ENCODE data around the gene PDZRN3. TPM values are rescaled to one million over a fixed set of nuclear protein-coding genes. Genes with fewer than 3 reads are reported as not detected.

PDZRN3 gene
- total and polyA plus RNA-seq, 2 experiments from 2014 or later = 7.5 to 14.0 TPM

GRCh38 chr3:73543412-73543811 lies 81.3 kb downstream of the PDZRN3 start:
- H3K4me2 ChIP-seq = no peak overlapping the region
- no peak overlapping the region for H3K27ac ChIP-seq (ENCODE audit: low read depth)
- no peaks in the 10 kb centered on the region for H3K9me2 ChIP-seq (ENCODE audit: insufficient read depth)
- no peaks in the 10 kb centered on the region for H3K36me3 ChIP-seq (ENCODE audit: insufficient read depth)
- no peaks in the 10 kb centered on the region for H3K79me2 ChIP-seq (replicated peaks; ENCODE audit: insufficient read depth)
- H3K4me3 Mint-ChIP-seq = no peak overlapping the region
- H3K4me3 ChIP-seq = no peak overlapping the region
- no peak for TF ChIP-seq ZNF114 (CRISPR knock-in tag; IDR thresholded peaks at IDR 0.05)
- no peak for TF ChIP-seq STAT1 (IDR thresholded peaks at IDR 0.05; ENCODE audit: unreplicated experiment)
- TF ChIP-seq POLR2AphosphoS5 (IDR thresholded peaks at IDR 0.05; ENCODE audit: low read depth) = no peak
- no peak for TF ChIP-seq ZNF462 (CRISPR knock-in tag; IDR thresholded peaks at IDR 0.05)
- no peak for TF ChIP-seq NANOG (IDR thresholded peaks at IDR 0.05; ENCODE audit: borderline replicate concordance)
- TF ChIP-seq ZNF331 (CRISPR knock-in tag; IDR thresholded peaks at IDR 0.05; ENCODE audit: low read depth) = no peak
- TF ChIP-seq JUNB (IDR thresholded peaks at IDR 0.05; ENCODE audit: unreplicated experiment) = no peak
- DNase-seq (ENCODE audit: low spot score) (no peak), ATAC-seq (no peak)
- H3K4me1 Mint-ChIP-seq = peaks cover 20% of the 10 kb centered on the region
- no peaks in the 10 kb centered on the region for H3K36me3 Mint-ChIP-seq (ENCODE audit: low read depth)
- no peaks in the 10 kb centered on the region for H3K27me3 ChIP-seq (ENCODE audit: insufficient read depth)
- no peak overlapping the region for H2AFZ ChIP-seq
- no peaks in the 10 kb centered on the region for H3K27me3 Mint-ChIP-seq (ENCODE audit: insufficient read depth, low read depth, poor library complexity)
- no peaks in the 10 kb centered on the region for H3F3A ChIP-seq (replicated peaks; ENCODE audit: low read depth)
- H3K4me1 ChIP-seq (ENCODE audit: insufficient read depth) = peaks cover 14% of the 10 kb centered on the region
- H4K20me1 ChIP-seq (replicated peaks; ENCODE audit: insufficient read depth) = 0 out of 2 replicates have a peak, but pooled peaks cover 2% of the 10 kb centered on the region
- no peaks in the 10 kb centered on the region for H3K9me3 Mint-ChIP-seq
- no peak overlapping the region for H3K27ac Mint-ChIP-seq

- Mint-ChIP-seq H3K36me3 (ENCODE audit: low read depth) (no peaks in the 10 kb centered on the region), H3K27ac (no peak overlapping the region), H3K27me3 (ENCODE audit: insufficient read depth, low read depth, poor library complexity) (no peaks in the 10 kb centered on the region), H3K4me3 (no peak overlapping the region), H3K4me1 (peaks cover 7% of the 10 kb centered on the region), H3K9me3 (no peaks in the 10 kb centered on the region)
- Histone ChIP-seq H3K9me2 (ENCODE audit: insufficient read depth) (no peaks in the 10 kb centered on the region), H3K4me2 (no peak overlapping the region), H3F3A (replicated peaks; ENCODE audit: low read depth) (no peaks in the 10 kb centered on the region), H3K27me3 (ENCODE audit: insufficient read depth) (no peaks in the 10 kb centered on the region), H2AFZ (no peak overlapping the region), H3K79me2 (replicated peaks; ENCODE audit: insufficient read depth) (no peaks in the 10 kb centered on the region; the same call in 1 of the 2 replicates), H3K4me3 (no peak overlapping the region), H3K36me3 (ENCODE audit: insufficient read depth) (no peaks in the 10 kb centered on the region), H4K20me1 (replicated peaks; ENCODE audit: insufficient read depth) (0 out of 2 replicates have a peak, but pooled peaks cover 2% of the 10 kb centered on the region), H3K27ac (ENCODE audit: low read depth) (no peak overlapping the region), H3K4me1 (ENCODE audit: insufficient read depth) (peaks cover 1% of the 10 kb centered on the region; the same call in 1 of the 2 replicates)
- ATAC-seq (no peak), DNase-seq (ENCODE audit: low spot score) (no peak)
- TF ChIP-seq EZH2 (IDR thresholded peaks at IDR 0.05; ENCODE audit: low read depth, unreplicated experiment) = no peak
- no peak for TF ChIP-seq STAT1 (IDR thresholded peaks at IDR 0.05; ENCODE audit: unreplicated experiment)
These were observed 82.6 kb downstream of the PDZRN3 start for GRCh38 chr3:73542136-73542535.
